ENCODE data around the gene CNKSR3.

Gene CNKSR3

DNA sequence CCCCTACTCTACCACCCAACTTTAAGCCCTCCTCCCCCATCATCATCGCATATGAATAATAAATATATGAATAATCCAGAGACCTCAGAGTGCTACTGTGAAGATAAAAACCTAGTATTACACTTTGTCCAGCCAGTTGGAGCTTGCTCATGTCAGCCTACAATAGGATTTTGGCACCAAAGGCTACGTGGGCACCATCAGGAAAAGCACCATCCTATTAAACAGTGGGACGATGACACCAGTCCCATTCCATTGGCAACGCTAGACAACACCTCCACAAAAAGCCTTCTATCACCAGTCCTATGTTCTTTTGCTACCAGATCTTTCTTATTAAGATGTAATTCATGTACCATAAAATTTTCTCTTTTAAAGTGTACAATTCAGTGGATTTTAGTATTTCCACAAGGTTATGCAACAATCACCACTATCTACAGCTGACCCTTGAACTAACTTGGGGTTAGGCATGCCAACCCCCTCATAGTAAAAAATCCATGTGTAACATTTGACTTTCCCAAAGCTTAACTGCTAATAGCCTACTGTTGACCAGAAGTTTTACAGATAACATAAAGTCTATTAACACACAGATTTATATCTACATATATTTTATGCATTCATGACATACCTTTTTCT is 41.1 kb downstream of the CNKSR3 start:
- Histone ChIP-seq H3K9me3 (ENCODE audit: control insufficient read depth, low read length) (no peaks in the 10 kb centered on the region), H3K4me1 (ENCODE audit: control insufficient read depth, insufficient read depth, low read length, poor library complexity, severe bottlenecking) (no peaks in the 10 kb centered on the region), H3K4me3 (ENCODE audit: insufficient read depth, low read depth, low read length, poor library complexity, severe bottlenecking) (no peak overlapping the region), H3K27ac (ENCODE audit: insufficient read depth, low read length, poor library complexity, severe bottlenecking) (no peak overlapping the region), H3K27me3 (replicated peaks; ENCODE audit: control insufficient read depth, insufficient read depth, low read length, poor library complexity, severe bottlenecking) (no peaks in the 10 kb centered on the region), H3K36me3 (ENCODE audit: control insufficient read depth, insufficient read depth, low read length) (no peaks in the 10 kb centered on the region)
- DNase-seq = no peak

DNA sequence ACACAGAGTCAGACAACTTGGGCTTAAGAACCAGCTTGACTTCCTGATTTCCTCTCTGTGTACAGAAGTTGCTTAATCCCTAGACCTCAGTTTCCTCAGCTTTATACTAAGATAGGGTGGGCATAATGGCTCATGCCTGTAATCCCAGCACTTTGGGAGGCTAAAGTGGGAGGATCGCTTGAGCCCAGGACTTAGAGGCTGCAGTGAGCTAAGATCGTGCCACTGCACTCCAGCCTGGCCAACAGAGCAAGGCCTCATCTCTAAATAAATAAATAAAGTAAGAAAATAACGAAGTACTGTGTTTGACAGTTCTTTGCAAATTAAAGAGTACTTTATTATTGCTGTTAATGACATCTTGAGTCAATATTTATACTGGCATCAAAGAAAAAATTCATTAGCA is 41.7 kb downstream of the CNKSR3 start:
- Histone ChIP-seq H3K27me3 (replicated peaks; ENCODE audit: control insufficient read depth, insufficient read depth, low read length, poor library complexity, severe bottlenecking) (no peaks in the 10 kb centered on the region), H3K9me3 (ENCODE audit: control insufficient read depth, low read length) (no peaks in the 10 kb centered on the region), H3K4me1 (ENCODE audit: control insufficient read depth, insufficient read depth, low read length, poor library complexity, severe bottlenecking) (no peaks in the 10 kb centered on the region), H3K4me3 (ENCODE audit: insufficient read depth, low read depth, low read length, poor library complexity, severe bottlenecking) (no peak overlapping the region), H3K27ac (ENCODE audit: insufficient read depth, low read length, poor library complexity, severe bottlenecking) (no peak overlapping the region), H3K36me3 (ENCODE audit: control insufficient read depth, insufficient read depth, low read length) (no peaks in the 10 kb centered on the region)
- no peak for DNase-seq

DNA sequence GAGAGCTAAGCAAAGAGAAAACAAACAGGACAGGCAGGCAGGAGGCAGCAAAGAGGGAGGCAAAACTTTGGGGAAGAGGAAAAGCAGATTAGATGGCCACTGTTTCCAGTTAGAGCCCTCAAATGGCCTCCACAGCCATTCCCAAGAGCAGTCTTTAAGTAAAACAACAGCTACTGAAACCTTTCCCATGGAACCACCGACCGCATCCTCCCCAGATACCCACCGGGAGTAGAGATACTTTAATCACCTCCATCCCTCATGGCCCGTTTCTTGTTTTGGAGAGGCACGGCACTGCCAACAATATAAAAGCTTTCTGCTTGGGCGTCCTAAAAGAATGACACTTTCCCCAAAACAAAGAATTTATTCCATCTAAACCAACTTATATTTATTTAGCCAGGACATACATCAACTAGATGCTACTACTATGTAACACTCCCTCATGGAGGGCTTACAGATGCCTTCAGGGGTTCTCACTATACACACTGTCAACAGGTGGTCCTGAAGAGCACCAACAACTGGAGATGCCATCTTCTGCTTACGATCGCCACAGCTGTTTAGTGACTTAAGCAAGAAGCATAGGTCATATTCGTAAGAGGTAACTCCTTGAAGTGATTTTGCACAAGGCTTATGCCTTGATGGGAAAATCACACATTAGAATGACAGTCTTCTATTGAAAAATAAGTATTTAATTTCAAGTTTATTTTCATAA is 43.4 kb downstream of the CNKSR3 start:
- H3K36me3 ChIP-seq (ENCODE audit: control insufficient read depth, insufficient read depth, low read length) = no peaks in the 10 kb centered on the region
- H3K4me1 ChIP-seq (ENCODE audit: control insufficient read depth, insufficient read depth, low read length, poor library complexity, severe bottlenecking) = no peaks in the 10 kb centered on the region
- no peak for DNase-seq
- no peak overlapping the region for H3K4me3 ChIP-seq (ENCODE audit: insufficient read depth, low read depth, low read length, poor library complexity, severe bottlenecking)
- no peak overlapping the region for H3K27ac ChIP-seq (ENCODE audit: insufficient read depth, low read length, poor library complexity, severe bottlenecking)
- H3K9me3 ChIP-seq (ENCODE audit: control insufficient read depth, low read length) = no peaks in the 10 kb centered on the region
- no peaks in the 10 kb centered on the region for H3K27me3 ChIP-seq (replicated peaks; ENCODE audit: control insufficient read depth, insufficient read depth, low read length, poor library complexity, severe bottlenecking)

DNA sequence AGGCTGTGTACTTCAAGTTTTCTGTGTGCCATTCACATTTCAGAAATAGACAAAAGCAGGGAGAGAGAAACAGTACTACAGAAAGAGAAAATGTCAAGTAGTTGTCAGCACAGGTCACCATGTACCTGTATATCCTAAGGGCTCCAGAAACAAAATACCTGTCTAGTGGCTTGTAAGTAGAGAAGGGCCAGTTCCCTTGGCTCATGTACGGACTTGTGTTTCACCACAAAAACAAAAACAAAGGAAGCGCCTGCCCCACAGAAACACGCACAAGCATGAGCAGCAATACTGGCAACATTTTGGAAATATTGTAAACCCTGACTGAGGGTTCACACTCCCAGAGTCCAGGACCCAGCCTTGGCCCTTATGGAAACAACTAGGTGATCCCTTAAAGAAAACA is 44.3 kb downstream of the CNKSR3 start:
- no peak for DNase-seq
- H3K4me3 ChIP-seq (ENCODE audit: insufficient read depth, low read depth, low read length, poor library complexity, severe bottlenecking) = no peak overlapping the region
- H3K4me1 ChIP-seq (ENCODE audit: control insufficient read depth, insufficient read depth, low read length, poor library complexity, severe bottlenecking) = no peaks in the 10 kb centered on the region
- H3K27ac ChIP-seq (ENCODE audit: insufficient read depth, low read length, poor library complexity, severe bottlenecking) = no peak overlapping the region
- no peaks in the 10 kb centered on the region for H3K9me3 ChIP-seq (ENCODE audit: control insufficient read depth, low read length)
- no peaks in the 10 kb centered on the region for H3K27me3 ChIP-seq (replicated peaks; ENCODE audit: control insufficient read depth, insufficient read depth, low read length, poor library complexity, severe bottlenecking)
- no peaks in the 10 kb centered on the region for H3K36me3 ChIP-seq (ENCODE audit: control insufficient read depth, insufficient read depth, low read length)

DNA sequence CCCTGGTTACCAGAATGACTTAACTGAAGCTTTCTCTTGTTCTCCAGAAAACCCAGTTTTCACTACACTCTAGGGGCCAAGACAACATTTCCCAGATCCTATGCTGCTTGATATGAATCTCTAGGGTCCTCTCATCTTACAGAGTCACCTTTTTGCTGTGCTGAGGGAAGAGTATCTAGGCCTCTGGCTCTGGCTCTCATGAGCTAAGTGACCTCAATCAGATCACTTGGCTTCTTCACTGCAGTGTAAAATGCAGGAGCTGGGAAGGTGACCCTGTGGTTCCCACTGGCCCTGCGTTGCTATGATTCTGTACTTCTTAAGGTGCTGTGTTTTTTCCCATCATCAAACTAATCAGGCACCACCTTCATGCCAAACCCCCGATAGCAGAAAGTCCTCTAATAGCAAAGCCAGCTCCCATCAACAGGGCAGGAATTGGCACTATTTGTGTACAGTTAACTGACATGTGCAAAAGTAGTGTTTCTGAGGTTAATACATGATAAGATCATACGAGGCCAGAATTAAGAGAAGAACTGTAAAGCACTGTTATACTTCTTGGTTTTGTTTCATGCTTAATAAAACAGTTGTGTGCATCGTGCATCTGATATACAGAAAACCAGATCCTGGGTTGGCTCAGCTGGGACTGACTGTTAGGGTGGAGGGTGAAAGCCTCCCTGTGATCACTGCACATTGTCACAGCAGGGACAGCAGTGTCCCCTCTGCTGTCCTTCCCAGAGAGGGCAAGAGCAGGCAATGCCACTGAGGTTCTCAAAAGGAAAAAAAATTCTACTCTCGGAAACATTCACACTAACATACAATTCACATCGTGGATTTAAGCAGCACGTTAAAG is 46.7 kb downstream of the CNKSR3 start:
- Histone ChIP-seq H3K27ac (ENCODE audit: insufficient read depth, low read length, poor library complexity, severe bottlenecking) (no peak overlapping the region), H3K9me3 (ENCODE audit: control insufficient read depth, low read length) (no peaks in the 10 kb centered on the region)
- DNase-seq = no peak

DNA sequence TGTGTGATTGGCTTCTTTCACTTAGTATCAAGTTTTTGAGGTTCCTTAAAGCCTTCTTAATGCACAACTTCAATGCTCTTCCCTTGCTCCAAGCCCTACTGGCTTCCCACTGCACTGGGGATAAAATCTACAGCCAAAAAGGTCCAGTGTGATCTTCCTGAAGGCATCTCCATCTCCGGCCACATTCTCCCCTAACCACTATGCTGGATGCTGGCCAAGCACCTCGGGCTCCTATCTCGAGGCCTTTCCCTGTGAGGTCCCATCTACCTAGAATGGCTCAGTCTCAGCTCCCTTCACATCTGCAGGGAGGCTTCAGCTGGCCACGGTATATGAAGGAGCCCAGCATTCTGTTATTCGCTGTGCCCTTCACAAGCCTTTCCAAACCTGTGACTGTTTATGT is 48.1 kb downstream of the CNKSR3 start:
- Histone ChIP-seq H3K36me3 (ENCODE audit: control insufficient read depth, insufficient read depth, low read length) (no peaks in the 10 kb centered on the region), H3K4me3 (ENCODE audit: insufficient read depth, low read depth, low read length, poor library complexity, severe bottlenecking) (no peak overlapping the region), H3K27me3 (replicated peaks; ENCODE audit: control insufficient read depth, insufficient read depth, low read length, poor library complexity, severe bottlenecking) (no peaks in the 10 kb centered on the region), H3K27ac (ENCODE audit: insufficient read depth, low read length, poor library complexity, severe bottlenecking) (no peak overlapping the region), H3K4me1 (ENCODE audit: control insufficient read depth, insufficient read depth, low read length, poor library complexity, severe bottlenecking) (no peaks in the 10 kb centered on the region), H3K9me3 (ENCODE audit: control insufficient read depth, low read length) (no peaks in the 10 kb centered on the region)
- no peak for DNase-seq

More for the DNA sequence above, 46.7 kb downstream of the CNKSR3 start:
- no peak overlapping the region for H3K4me3 ChIP-seq (ENCODE audit: insufficient read depth, low read depth, low read length, poor library complexity, severe bottlenecking)
- H3K27me3 ChIP-seq (replicated peaks; ENCODE audit: control insufficient read depth, insufficient read depth, low read length, poor library complexity, severe bottlenecking) = no peaks in the 10 kb centered on the region
- H3K4me1 ChIP-seq (ENCODE audit: control insufficient read depth, insufficient read depth, low read length, poor library complexity, severe bottlenecking) = no peaks in the 10 kb centered on the region
- no peaks in the 10 kb centered on the region for H3K36me3 ChIP-seq (ENCODE audit: control insufficient read depth, insufficient read depth, low read length)

DNA sequence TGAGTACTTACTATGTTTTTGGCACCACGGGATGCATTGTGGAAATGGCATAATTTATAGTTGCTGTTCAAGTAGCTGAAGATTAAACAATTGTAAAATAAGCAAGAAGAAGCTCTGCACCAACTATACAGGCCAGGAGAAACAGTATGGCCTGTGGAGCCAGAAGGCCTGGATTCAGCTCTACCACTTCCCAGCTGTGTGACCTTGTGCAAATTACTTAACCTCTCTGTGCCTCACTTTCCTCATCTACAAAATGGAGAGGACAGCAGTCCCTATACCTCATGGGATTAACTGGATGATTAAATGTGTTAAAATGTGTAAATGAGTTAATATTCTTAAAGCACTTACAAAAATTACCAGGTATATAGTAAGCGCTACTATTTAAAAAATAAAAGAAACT is 49.1 kb downstream of the CNKSR3 start:
- no peak overlapping the region for H3K27ac ChIP-seq (ENCODE audit: insufficient read depth, low read length, poor library complexity, severe bottlenecking)
- H3K4me3 ChIP-seq (ENCODE audit: insufficient read depth, low read depth, low read length, poor library complexity, severe bottlenecking) = no peak overlapping the region
- no peak for DNase-seq
- H3K9me3 ChIP-seq (ENCODE audit: control insufficient read depth, low read length) = no peaks in the 10 kb centered on the region
- no peaks in the 10 kb centered on the region for H3K4me1 ChIP-seq (ENCODE audit: control insufficient read depth, insufficient read depth, low read length, poor library complexity, severe bottlenecking)
- H3K27me3 ChIP-seq (replicated peaks; ENCODE audit: control insufficient read depth, insufficient read depth, low read length, poor library complexity, severe bottlenecking) = no peaks in the 10 kb centered on the region
- no peaks in the 10 kb centered on the region for H3K36me3 ChIP-seq (ENCODE audit: control insufficient read depth, insufficient read depth, low read length)

DNA sequence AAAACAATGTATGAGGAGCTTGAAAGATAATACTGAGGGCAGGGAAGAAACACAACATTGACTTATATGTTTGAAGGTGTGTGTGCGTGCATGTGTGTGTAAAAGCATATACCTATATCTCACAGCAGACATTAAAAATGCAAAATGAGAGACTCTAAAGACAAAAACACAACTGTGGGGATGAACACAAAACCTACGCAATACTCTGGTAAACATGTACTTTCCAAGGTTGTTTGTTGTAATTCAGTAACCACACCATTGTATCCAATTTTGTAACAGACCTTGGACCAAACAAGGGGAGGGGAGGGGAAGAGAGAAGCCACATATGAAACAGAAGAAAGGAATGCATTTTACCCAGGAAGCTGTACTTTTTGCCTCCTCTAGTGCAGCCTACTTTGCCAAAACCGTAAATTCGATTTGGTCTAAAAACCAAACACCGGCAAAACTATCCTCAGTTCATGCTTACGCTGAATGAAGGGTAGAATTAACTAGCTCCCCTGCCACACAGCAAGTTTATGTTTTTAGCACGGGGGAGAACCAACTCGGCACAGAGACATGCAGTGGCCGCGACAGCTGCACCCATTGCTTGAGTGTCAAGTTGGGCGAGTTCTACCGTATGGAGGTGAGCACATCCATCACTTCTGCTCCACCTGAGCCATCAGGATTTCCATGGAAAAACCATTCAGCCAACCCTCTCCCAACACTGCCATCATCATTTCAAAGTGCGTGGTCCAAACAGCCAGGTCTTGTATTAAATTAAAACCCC is 50.0 kb downstream of the CNKSR3 start:
- H3K27me3 ChIP-seq (replicated peaks; ENCODE audit: control insufficient read depth, insufficient read depth, low read length, poor library complexity, severe bottlenecking) = no peaks in the 10 kb centered on the region
- H3K4me1 ChIP-seq (ENCODE audit: control insufficient read depth, insufficient read depth, low read length, poor library complexity, severe bottlenecking) = no peaks in the 10 kb centered on the region
- DNase-seq = no peak
- H3K9me3 ChIP-seq (ENCODE audit: control insufficient read depth, low read length) = no peaks in the 10 kb centered on the region
- H3K4me3 ChIP-seq (ENCODE audit: insufficient read depth, low read depth, low read length, poor library complexity, severe bottlenecking) = no peak overlapping the region
- no peak overlapping the region for H3K27ac ChIP-seq (ENCODE audit: insufficient read depth, low read length, poor library complexity, severe bottlenecking)
- no peaks in the 10 kb centered on the region for H3K36me3 ChIP-seq (ENCODE audit: control insufficient read depth, insufficient read depth, low read length)

DNA sequence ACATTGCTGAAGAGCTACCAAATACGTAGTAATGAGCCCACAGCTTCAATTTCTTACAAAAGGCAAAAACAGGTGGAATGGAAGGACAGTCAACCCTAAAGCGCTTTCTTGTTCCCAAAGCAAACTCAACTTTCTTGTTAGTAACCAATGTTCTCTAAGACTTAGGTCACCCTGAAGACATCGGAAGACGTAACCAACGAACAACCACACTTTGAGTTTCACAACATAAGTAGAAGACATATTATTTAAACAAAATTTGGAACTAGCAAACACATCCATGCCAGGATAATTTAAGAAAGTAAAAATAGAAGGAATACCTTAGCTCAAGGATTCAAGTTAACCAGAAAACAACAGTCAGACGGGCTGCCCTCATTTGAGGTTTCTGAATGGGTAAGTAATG is 51.0 kb downstream of the CNKSR3 start:
- H3K27ac ChIP-seq (ENCODE audit: insufficient read depth, low read length, poor library complexity, severe bottlenecking) = no peak overlapping the region
- no peaks in the 10 kb centered on the region for H3K27me3 ChIP-seq (replicated peaks; ENCODE audit: control insufficient read depth, insufficient read depth, low read length, poor library complexity, severe bottlenecking)
- H3K4me3 ChIP-seq (ENCODE audit: insufficient read depth, low read depth, low read length, poor library complexity, severe bottlenecking) = no peak overlapping the region
- no peaks in the 10 kb centered on the region for H3K9me3 ChIP-seq (ENCODE audit: control insufficient read depth, low read length)
- no peaks in the 10 kb centered on the region for H3K4me1 ChIP-seq (ENCODE audit: control insufficient read depth, insufficient read depth, low read length, poor library complexity, severe bottlenecking)
- DNase-seq = no peak
- no peaks in the 10 kb centered on the region for H3K36me3 ChIP-seq (ENCODE audit: control insufficient read depth, insufficient read depth, low read length)
